OCI-LY1 (cell line): ENCODE results near the gene TPM3.
"Not testable (repeated sequence)": the region's sequence is repeated elsewhere in the genome, so short reads cannot be mapped to it uniquely, and the experiment has no call there.

Experiments
- EZH2 ChIP-seq: fragments of 200-600 bp; sonication (generic), shearing (Covaris generic); IDR thresholded peaks from 2 replicates; pipeline ENCODE4 v1.8.0; 2017; ENCODE audit warnings: borderline replicate concordance, mixed run types, mild to moderate bottlenecking, antibody characterized with exemption, low read length, moderate library complexity, mixed read lengths
- TF ChIP-seq, protein P1 (sequence below): fragments of 200-600 bp; sonication (generic), shearing (Covaris generic); IDR thresholded peaks from 2 replicates; pipeline ENCODE4 v1.5.1; 2017; ENCODE audit warnings: mild to moderate bottlenecking, antibody characterized with exemption, low read length, moderate library complexity, mixed read lengths

DNA sequence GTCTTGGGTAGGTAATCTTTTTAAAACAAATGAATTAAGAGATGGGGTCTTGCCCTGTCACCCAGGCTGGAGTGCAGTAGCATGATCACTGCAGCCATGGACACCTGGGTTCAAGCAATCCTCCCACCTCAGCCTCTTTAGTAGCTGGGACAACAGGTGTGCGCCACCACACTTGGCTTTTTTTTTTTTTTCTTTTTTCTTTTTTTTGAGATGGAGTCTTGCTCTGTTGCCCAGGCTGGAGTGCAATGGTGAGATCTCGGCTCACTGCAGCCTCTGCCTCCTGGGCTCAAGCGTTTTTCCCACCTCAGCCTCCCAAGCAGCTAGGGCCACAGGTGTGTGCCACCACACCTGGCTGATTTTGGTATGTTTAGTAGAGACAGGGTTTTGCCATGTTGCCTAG lies 39.2 kb upstream of the TPM3 start:
- TF ChIP-seq, protein P1, sequence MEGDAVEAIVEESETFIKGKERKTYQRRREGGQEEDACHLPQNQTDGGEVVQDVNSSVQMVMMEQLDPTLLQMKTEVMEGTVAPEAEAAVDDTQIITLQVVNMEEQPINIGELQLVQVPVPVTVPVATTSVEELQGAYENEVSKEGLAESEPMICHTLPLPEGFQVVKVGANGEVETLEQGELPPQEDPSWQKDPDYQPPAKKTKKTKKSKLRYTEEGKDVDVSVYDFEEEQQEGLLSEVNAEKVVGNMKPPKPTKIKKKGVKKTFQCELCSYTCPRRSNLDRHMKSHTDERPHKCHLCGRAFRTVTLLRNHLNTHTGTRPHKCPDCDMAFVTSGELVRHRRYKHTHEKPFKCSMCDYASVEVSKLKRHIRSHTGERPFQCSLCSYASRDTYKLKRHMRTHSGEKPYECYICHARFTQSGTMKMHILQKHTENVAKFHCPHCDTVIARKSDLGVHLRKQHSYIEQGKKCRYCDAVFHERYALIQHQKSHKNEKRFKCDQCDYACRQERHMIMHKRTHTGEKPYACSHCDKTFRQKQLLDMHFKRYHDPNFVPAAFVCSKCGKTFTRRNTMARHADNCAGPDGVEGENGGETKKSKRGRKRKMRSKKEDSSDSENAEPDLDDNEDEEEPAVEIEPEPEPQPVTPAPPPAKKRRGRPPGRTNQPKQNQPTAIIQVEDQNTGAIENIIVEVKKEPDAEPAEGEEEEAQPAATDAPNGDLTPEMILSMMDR = not testable (repeated sequence)
- TF ChIP-seq EZH2 = not testable (repeated sequence)
